NCI-H187 (cell line): ENCODE data around the gene WDR27.

ENCODE experiments used
- DNase-seq, 2 experiments: peaks; one replicate each; lab custom pipeline; 2025; lab: John Stamatoyannopoulos, UW

Gene WDR27

GRCh38 chr6:169564453-169565240 lies 137.2 kb downstream of the WDR27 start:
- DNase-seq = no peak

GRCh38 chr6:169561665-169562064 lies 140.2 kb downstream of the WDR27 start:
- DNase-seq = no peak

GRCh38 chr6:169559592-169559991 lies 142.2 kb downstream of the WDR27 start:
- no peak for DNase-seq

- DNase-seq = no peak
Observed at GRCh38 chr6:169558774-169559441, 142.9 kb downstream of the WDR27 start.

GRCh38 chr6:169558378-169558773 lies 143.5 kb downstream of the WDR27 start:
- DNase-seq = no peak

- DNase-seq = no peak
Observed at GRCh38 chr6:169557887-169558286, 143.9 kb downstream of the WDR27 start.

GRCh38 chr6:169556758-169557548 lies 144.9 kb downstream of the WDR27 start:
- DNase-seq = no peak

- no peak for DNase-seq
Observed at GRCh38 chr6:169555971-169556617, 145.7 kb downstream of the WDR27 start.

GRCh38 chr6:169545982-169546381 lies 155.8 kb downstream of the WDR27 start:
- no peak for DNase-seq

- DNase-seq = no peak
Observed at GRCh38 chr6:169543704-169544103, 158.1 kb downstream of the WDR27 start.

- DNase-seq = no peak
Observed at GRCh38 chr6:169542491-169542890, 159.3 kb downstream of the WDR27 start.

- DNase-seq = no peak
Observed at GRCh38 chr6:169539176-169539897, 162.5 kb downstream of the WDR27 start.

GRCh38 chr6:169536446-169537170 lies 165.2 kb downstream of the WDR27 start:
- DNase-seq = no peak

- DNase-seq = no peak
Observed at GRCh38 chr6:169534039-169534421, 167.8 kb downstream of the WDR27 start.

- no peak for DNase-seq
Observed at GRCh38 chr6:169533301-169534038, 168.4 kb downstream of the WDR27 start.

- DNase-seq = no peak
Observed at GRCh38 chr6:169530752-169531123, 171.1 kb downstream of the WDR27 start.

GRCh38 chr6:169529931-169530751 lies 171.7 kb downstream of the WDR27 start:
- no peak for DNase-seq

GRCh38 chr6:169528755-169529154 lies 173.1 kb downstream of the WDR27 start:
- DNase-seq = no peak

GRCh38 chr6:169527306-169527705 lies 174.5 kb downstream of the WDR27 start:
- no peak for DNase-seq
